GM18499 (cell line): Measurements from ENCODE around the gene PLEKHA4.
"Not testable (repeated sequence)": the region's sequence is repeated elsewhere in the genome, so short reads cannot be mapped to it uniquely, and the experiment has no call there.

Source experiments
- ATAC-seq: cut with Tn5 transposase; IDR thresholded peaks from one replicate; pipeline ENCODE4 v1.9.1; 2021; ENCODE audit warnings: moderate number of reproducible peaks; ENCODE audit not compliant: insufficient read depth, unreplicated experiment

The PLEKHA4 gene

DNA sequence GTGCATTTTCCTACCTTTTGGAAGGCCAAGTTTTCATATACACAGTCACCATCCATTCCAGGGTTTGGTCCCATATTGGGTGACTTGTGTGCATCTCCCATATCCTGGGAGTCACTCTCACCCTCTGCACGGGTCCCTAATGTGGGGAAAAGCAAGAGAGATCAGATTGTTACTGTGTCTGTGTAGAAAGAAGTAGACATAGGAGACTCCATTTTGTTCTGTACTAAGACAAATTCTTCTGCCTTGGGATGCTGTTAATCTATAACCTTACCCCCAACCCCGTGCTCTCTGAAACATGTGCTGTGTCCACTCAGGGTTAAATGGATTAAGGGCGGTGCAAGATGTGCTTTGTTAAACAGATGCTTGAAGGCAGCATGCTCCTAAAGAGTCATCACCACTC lies 21.1 kb upstream of the PLEKHA4 start:
- ATAC-seq, result not testable (repeated sequence)

DNA sequence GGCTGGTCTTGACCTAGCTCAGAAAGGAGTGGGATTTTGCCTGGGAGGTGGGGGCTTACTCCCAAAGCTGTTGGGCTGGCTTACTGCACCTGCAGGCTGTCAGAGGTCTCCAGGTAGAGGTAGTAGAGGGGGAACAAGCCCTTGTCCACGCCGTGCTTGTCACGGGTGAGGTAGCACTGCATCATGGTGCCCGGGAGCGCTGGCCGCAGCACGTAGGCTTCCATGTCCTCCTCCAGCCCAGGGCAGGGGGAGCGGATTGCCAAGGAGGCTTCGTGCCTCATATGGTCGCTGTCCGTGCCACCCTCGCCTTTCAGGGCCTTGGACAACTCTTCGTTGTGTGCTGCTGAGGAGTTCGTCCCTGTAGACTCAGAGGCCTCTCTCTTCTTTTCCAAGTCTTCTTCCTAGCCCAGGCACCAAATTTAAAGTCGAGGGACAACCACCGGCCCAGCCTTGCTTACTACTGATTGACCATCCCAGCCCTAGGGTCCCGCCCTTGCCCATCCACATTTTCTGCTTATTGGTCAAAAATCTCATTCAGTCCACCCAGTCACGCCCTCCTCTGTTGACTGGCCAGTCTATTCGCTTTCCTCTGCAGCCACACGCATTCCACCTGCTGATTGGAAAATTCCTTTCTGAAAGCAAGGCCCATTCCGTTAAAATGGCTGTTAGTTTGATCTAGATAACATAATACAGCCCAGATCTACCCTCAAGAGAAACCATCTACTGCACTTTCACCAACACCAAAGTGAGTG lies 19.6 kb upstream of the PLEKHA4 start:
- no peak for ATAC-seq

DNA sequence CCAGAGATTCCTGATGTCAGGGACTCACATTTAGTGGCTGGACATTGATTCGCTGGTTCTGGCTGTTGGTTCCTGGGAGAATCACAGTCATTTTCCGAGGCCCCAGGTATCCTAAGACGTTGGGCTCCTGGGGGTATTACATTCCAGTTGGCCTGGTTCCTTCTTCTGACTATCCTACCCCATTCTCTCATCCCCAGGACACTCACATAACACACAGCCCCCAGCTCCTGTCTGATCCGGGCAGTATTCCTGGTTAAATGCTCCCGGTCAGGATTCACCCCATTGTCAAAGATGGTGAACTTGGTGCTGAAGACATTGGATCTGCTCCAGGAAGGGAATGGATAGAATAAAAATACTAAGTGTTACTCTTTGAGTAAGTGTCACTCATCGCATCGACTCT lies 15.3 kb upstream of the PLEKHA4 start:
- ATAC-seq, result no peak

DNA sequence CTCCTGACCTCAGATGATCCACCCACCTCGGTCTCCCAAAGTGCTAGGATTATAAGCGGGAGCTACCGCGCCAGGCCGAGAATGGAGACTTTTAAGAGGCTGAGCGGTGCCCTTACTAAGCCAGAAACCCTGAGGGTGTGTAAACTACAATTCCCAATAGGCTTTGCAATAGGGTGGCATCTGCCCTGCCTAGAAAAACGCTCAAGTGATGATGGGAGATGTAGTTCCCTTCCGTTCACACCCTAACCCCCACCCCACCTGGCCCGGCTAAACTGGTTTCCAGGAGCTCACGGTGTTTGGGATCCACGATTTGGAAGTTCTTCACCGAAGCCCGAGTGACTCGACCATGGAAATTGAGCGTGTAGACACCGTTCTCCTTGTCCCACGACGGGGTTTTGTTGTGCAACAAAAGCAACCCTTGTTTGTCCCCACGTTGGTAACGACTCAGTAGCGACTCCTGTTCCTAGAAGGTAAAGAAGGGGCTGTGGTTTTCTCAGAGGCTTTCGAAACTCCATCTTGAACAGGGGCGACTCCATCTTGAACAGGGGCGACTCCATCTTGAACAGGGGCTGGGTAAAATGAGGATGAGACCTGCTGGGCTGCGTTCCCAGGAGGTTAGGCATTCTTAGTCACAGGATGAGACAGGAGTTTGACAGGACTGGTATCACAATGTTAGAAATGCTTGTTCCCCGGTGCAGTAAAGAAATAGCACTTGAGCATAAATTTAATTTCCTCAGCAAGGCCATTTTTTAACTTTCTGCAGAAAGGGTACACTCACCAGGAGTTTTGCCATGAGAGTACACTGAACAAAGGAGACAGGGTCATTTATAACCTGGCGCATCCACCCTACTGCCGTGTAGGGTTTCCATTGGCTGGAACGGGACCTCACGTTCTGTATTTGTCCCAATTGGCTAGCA lies 13.6 kb upstream of the PLEKHA4 start:
- no peak for ATAC-seq

DNA sequence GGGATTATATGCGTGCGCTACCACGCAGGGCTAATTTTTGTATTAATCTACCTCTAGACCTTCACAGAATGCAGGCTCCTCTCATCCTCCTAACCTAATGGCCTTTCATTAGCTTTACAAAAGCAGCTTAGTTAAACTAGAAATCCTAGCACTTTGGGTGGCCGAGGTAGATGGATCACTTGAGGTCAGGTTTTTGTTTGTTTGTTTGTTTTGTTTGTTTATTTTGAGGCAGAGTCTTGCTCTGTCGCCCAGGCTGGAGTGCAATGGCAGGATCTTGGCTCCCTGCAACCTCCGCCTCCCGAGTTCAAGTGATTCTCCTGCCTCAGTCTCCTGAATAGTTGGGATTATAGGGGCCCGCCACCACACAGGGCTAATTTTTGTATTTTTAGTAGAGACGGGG lies 11.3 kb upstream of the PLEKHA4 start:
- not testable (repeated sequence) for ATAC-seq

DNA sequence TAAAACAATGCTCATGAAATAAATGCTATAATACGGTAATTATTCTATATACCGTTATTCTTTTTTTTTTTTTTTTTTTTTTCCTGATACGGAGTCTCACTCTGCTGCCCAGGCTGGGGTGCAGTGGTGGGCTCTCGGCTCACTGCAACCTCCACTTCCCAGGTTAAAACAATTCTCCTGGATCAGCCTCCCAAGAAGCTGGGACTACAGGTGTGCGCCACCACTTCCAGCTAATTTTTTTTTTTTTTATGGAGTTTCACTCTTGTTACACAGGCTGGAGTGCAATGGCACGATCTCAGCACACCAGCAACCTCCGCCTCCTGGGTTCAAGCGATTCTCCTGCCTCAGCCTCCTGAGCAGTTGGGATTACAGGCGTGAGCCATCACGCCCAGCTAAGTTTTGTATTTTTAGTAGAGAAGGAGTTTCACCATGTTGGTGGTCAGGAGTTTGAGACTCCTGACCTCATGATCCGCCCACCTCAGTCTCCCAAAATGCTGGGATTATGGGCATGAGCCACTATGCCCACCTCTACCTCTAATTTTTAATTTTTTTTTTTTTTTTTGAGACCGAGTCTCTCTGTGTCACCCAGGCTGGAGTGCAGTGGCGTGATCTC lies 10.7 kb upstream of the PLEKHA4 start:
- ATAC-seq, result no peak

DNA sequence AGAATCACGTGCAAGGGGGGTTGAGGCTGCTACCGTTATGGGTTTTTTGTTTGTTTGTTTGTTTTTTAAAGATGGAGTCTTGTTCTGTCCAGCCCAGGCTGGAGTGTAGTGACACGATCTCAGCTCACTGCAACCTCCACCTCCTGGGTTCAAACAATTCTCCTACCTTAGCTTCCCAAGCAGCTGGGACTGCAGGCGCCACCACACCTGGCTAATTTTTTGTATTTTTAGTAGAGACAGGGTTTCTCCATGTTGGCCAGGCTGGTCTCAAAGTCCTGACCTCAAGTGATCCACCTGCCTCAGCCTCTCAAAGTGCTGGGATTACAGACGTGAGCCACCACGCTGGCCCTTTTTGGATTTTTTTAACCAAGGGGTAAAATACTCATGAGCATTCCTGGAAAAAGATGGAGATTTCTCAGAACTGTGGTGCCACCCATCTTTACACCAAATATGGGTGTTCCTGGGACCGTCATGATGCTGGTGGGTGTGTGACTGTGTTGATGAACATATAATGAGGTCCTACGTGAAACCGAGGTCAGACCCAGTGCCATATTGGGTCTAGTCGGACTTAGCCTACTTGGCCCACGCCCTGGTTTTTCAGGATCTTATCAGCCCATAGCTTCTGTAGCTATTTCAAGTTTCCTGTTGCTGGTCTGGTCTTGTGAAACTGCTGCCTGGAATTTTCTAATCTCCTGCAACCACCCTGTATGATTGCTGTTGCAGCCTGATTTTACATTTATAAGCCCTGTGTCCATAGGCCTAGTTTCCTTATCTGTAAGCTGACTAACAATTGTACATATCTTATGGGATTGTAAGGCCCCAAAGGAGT lies 10.0 kb upstream of the PLEKHA4 start:
- ATAC-seq, result no peak

DNA sequence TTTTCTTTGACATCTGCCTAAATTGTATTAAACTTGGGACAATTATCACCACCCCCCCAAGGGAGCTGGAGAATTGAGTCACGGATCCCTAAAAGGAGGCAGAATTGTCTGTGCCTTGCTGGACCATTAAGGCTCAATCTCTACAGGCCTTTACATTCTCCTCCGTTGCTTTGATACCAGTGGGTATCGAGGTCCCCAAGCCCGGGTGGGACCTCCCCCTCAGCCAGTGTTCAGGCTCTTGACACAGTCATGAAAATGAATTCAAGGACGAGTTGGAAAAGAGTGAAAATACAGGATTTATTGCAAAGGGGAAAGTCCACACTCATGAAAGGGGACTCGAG lies 9.4 kb upstream of the PLEKHA4 start:
- ATAC-seq, result no peak

DNA sequence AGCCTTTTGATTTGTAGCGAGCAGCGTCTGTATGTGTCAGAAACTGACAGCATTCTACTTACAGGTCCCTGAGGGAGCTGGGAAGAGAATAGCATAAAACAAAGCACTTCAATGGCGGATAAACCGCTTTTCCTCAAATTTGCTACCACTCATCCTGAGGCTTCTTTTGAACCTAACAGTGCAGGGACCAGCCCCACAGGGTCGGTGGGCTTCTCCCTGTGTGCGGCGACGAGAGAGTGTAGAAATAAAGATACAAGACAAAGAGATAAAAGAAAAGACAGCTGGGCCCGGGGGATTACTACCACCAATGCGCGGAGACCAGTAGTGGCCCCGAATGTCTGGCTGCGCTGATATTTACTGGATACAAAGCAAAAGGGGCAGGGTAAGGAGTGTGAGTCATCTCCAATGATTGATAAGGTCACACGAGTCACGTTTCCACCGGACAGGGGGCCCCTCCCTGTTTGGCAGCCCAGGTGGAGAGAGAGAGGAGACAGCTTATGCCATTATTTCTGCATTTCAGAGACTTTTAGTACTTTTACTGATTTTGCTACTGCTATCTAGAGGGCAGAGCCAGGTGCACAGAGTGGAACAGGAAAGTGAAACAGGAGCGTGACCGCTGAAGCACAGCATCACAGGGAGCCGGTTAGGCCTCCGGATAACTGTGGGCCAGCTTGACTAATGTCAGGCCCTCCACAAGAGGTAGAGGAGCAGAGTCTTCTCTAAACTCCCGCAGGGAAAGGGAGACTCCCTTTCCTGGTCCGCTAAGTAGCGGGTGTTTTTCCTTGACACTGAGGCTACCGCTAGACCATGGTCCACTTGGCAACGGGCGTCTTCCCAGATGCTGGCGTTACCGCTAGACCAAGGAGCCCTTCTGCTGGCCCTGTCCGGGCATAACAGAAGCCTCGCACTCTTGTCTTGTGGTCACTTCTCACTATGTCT lies 7.9 kb upstream of the PLEKHA4 start:
- ATAC-seq, result not testable (repeated sequence)

DNA sequence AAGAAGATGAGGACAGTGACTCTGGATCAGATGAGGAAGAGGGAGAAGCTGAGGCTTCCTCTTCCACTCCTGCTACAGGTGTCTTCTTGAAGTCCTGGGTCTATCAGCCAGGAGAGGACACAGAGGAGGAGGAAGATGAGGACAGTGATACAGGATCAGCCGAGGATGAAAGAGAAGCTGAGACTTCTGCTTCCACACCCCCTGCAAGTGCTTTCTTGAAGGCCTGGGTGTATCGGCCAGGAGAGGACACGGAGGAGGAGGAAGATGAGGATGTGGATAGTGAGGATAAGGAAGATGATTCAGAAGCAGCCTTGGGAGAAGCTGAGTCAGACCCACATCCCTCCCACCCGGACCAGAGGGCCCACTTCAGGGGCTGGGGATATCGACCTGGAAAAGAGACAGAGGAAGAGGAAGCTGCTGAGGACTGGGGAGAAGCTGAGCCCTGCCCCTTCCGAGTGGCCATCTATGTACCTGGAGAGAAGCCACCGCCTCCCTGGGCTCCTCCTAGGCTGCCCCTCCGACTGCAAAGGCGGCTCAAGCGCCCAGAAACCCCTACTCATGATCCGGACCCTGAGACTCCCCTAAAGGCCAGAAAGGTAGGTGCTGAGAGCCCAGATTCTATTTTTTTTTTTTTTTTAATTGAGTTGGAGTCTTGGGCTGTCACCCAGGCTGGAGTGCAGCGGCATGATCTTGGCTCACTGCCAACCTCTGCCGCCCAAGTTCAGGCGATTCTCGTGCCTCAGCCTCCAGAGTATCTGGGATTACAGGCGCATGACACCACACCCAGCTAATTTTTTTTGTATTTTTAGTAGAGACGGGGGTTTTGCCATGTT lies 6.1 kb upstream of the PLEKHA4 start:
- no peak for ATAC-seq

DNA sequence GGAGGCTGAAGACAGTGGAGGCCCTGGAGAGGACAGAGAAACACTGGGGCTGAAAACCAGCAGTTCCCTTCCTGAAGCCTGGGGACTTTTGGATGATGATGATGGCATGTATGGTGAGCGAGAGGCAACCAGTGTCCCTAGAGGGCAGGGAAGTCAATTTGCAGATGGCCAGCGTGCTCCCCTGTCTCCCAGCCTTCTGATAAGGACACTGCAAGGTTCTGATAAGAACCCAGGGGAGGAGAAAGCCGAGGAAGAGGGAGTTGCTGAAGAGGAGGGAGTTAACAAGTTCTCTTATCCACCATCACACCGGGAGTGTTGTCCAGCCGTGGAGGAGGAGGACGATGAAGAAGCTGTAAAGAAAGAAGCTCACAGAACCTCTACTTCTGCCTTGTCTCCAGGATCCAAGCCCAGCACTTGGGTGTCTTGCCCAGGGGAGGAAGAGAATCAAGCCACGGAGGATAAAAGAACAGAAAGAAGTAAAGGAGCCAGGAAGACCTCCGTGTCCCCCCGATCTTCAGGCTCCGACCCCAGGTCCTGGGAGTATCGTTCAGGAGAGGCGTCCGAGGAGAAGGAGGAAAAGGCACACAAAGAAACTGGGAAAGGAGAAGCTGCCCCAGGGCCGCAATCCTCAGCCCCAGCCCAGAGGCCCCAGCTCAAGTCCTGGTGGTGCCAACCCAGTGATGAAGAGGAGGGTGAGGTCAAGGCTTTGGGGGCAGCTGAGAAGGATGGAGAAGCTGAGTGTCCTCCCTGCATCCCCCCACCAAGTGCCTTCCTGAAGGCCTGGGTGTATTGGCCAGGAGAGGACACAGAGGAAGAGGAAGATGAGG lies 5.3 kb upstream of the PLEKHA4 start:
- ATAC-seq, result no peak

DNA sequence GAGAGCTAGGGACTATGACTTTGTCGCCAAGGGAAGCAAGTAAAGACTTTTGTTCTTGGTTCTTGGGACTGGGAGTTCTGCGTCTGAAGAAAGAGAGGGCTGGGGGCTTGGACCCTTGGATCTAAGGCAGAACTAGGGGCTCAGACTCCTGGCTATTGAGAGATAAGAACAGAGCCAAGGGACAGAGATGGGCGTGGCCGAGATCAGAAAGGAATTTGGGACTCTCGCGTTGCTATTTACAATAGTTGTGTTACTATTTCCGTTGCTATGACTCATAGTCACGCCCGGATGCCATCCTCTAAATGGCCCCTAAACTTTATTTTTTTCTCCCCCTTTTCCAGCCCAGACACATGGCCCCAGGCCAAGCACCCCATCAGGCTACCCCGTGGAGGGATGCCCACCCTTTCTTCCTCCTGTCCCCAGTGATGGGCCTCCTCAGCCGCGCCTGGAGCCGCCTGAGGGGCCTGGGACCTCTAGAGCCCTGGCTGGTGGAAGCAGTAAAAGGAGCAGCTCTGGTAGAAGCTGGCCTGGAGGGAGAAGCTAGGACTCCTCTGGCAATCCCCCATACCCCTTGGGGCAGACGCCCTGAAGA lies 4.6 kb upstream of the PLEKHA4 start:
- no peak for ATAC-seq

DNA sequence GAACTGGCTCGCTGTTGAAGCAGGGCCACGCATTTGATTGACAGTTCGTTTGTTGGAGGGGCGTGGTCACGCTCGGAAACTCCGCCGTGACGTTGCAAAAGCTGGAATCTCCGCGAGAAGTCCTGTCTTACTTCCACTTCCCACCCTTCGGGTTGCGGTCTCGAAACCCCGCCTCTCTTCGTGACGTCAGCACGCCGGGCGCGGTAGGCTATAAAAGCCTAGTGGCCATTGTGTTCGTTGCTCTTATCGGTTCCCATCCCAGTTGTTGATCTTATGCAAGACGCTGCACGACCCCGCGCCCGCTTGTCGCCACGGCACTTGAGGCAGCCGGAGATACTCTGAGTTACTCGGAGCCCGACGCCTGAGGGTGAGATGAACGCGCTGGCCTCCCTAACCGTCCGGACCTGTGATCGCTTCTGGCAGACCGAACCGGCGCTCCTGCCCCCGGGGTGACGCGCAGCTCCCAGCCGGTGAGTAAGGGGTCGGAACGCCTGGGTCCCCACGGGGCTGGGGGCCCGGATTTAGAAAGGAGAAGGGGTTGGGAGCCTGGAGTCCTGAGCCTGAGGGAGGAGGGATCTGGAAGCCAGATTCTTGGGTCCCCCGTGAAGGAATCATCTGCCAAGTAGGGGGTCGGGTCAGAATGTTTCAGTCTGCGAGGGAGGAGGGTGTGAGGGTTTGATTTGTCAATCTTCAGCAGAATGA lies 3.9 kb upstream of the PLEKHA4 start, which contains the start of gene PPP1R15A:
TSS of gene PPP1R15A (plus strand) at position 240 of the 702 bp plus-strand sequence. CDS start 813 bp downstream, outside the sequence.
- peak; percentile 38 for ATAC-seq

DNA sequence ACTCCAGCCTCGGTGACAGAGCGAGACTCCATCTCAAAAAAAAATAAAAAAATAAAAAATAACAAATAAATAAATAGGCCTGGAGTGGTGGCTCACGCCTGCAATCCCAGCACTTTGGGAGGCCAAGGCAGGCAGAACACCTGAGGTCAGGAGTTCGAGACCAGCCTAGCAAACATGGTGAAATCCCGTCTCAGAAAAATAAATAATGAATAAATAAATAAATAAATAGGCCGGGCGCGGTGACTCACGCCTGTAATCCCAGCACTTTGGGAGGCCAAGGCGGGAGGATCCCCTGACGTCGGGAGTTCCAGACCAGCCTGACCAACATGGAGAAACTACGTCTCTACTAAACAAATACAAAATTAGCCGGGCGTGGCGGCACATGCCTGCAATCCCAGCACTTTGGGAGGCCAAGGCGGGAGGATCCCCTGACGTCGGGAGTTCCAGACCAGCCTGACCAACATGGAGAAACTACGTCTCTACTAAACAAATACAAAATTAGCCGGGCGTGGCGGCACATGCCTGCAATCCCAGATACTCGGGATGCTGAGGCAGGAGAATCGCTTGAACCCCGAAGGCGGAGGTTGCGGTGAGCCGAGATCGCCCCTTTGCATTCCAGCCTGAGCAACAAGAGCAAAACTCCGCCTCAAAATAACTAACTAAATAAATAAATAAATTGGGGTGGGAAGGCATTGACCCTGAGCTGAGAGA lies 3.2 kb upstream of the PLEKHA4 start:
- not testable (repeated sequence) for ATAC-seq

DNA sequence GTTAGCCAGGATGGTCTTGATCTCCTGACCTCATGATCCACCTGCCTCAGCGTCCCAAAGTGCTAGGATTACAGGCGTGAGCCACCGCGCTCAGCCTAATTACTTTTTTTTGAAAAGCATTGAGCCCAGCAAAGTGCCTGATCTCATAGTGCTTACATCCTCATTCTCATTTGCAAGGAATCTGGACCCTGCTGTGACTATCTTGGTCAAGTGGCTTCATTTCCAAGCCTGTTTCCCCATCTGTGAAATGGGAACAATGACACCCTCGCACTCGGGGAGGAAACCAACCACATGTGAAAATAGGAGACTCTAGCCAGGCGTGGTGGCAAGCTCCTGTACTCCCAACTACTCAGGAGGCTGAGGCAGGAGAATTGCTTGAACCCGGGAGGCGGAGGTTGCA lies 1.6 kb upstream of the PLEKHA4 start:
- ATAC-seq, result no peak

DNA sequence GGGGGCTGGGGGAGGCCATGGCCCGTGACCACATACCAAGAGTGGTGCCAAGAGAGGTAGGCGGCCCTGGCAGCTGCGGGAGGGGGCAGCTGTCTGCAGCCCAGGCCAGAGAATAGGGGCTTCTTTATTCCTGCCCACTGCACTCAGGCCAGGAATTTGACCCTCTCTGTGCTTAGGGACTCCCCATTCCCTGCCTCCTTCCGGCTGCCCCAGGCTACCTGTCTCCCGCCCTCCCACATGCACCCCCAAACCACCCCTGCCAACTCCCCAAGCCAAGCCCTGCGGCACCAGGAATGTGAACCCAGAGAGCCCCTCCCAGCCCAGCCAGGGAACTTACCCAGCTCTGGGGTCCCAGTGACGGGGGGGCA lies 687 bp downstream of the PLEKHA4 start:
- no peak for ATAC-seq
